ENCODE measurements around the gene REV3L. TPM values are rescaled to one million over a fixed set of nuclear protein-coding genes. Genes with fewer than 3 reads are reported as not detected.

REV3L gene
- total and polyA plus RNA-seq, 2 of the 8 experiments (the other 6 are each of a cell fraction or from before 2014, with no cell fraction given), result 2.1 to 6.6 TPM

- 93% methylated on average over 1 of the region's 1 CpG; no CpG with 5 or more reads in 1 of the 2 experiments for WGBS, 2 experiments (ENCODE audit: extremely low coverage in 1 of 2, insufficient coverage in 1 of 2, insufficient read length in 1 of 2, insufficient replicate concordance in 2 of 2, low coverage in 1 of 2, low lambda C conversion rate in 2 of 2, missing lambda C conversion rate in 1 of 2)
- CTCF ChIA-PET (ENCODE audit: partially characterized antibody), result interaction anchor here (1.0 kb wide), 1 partner anchor 150 kb away, joined by 3 read pairs; no protein-coding TSS in a partner anchor
- no peak for FAIRE-seq
- TF ChIP-seq CBX5 (IDR thresholded peaks at IDR 0.05; ENCODE audit: low read depth, low read length), result no peak
Measured at GRCh38 chr6:111432511-111432910, 50.5 kb downstream of the REV3L start.

More at GRCh38 chr6:111432511-111432910, 50.5 kb downstream of the REV3L start:
- no peak overlapping the region for H3K27ac ChIP-seq (ENCODE audit: low read depth, low read length)
- no peaks in the 10 kb centered on the region for H3K4me1 ChIP-seq (replicated peaks in 1 of 4; ENCODE audit: control insufficient read depth in 3 of 4, insufficient read depth in 4 of 4, low read length in 3 of 4)
- peaks cover 0 to 4% of the 10 kb centered on the region in 2 experiments; a peak in 1 of 4 replicates for H3K79me2 ChIP-seq (ENCODE audit: control insufficient read depth in 1 of 2, insufficient read depth in 2 of 2, low read length in 2 of 2)
- H3K18ac ChIP-seq (ENCODE audit: extremely low read depth, low read length), result no peak overlapping the region
- no peak overlapping the region for H2BK12ac ChIP-seq (ENCODE audit: low read depth, low read length)
- no peak overlapping the region for H4K5ac ChIP-seq (ENCODE audit: insufficient read length, low read depth, low read length)
- no peak overlapping the region for H4K8ac ChIP-seq (ENCODE audit: extremely low read depth, insufficient read depth, low read length)
- POLR2A ChIA-PET (ENCODE audit: partially characterized antibody), result no interaction called here
- no peak overlapping the region for H3K23ac ChIP-seq (ENCODE audit: insufficient read length)
- H4K91ac ChIP-seq (replicated peaks; ENCODE audit: insufficient read length, low read length), result no peak overlapping the region
- H3K36me3 ChIP-seq (ENCODE audit: control insufficient read depth in 2 of 4, insufficient read depth in 4 of 4, low read length in 3 of 4), result no peaks in the 10 kb centered on the region
- H3K27me3 ChIP-seq (replicated peaks in 1 of 4; ENCODE audit: control insufficient read depth in 3 of 4, extremely low read depth in 1 of 4, insufficient read depth in 3 of 4, low read length in 3 of 4), result no peaks in the 10 kb centered on the region
- no peak overlapping the region for H3K4me2 ChIP-seq (ENCODE audit: insufficient read depth in 1 of 2, low read depth in 2 of 2, low read length in 2 of 2)
- no peak overlapping the region for H3K56ac ChIP-seq (replicated peaks; ENCODE audit: insufficient read length, low read depth, low read length)
- H3K79me1 ChIP-seq (ENCODE audit: low read depth, low read length), result no peaks in the 10 kb centered on the region
- no peak overlapping the region for H2BK120ac ChIP-seq (replicated peaks; ENCODE audit: low read depth, low read length)
- H2AFZ ChIP-seq (ENCODE audit: low read length), result no peak overlapping the region
- DNase-seq (ENCODE audit: low read depth in 1 of 2, low spot score in 2 of 2), result no peak
- no peak overlapping the region for H2BK15ac ChIP-seq (ENCODE audit: low read length)
- no peak overlapping the region for H3K4ac ChIP-seq (replicated peaks; ENCODE audit: insufficient read length, low read depth, low read length)
- no peak overlapping the region for H3K9ac ChIP-seq (replicated peaks in 1 of 4; ENCODE audit: extremely low read depth in 1 of 4, low read depth in 3 of 4, low read length in 3 of 4)
- no peaks in the 10 kb centered on the region for H3K23me2 ChIP-seq (ENCODE audit: low read depth, low read length)
- H3K9me3 ChIP-seq (ENCODE audit: insufficient read depth in 2 of 2, low read depth in 1 of 2, low read length in 1 of 2), result no peaks in the 10 kb centered on the region
- no peak overlapping the region for H2BK20ac ChIP-seq (ENCODE audit: low read length)
- H3K14ac ChIP-seq (ENCODE audit: insufficient read length), result no peak overlapping the region
- no peak overlapping the region for H3K4me3 ChIP-seq (ENCODE audit: extremely low read depth in 1 of 4, insufficient read depth in 2 of 4, low read depth in 3 of 4, low read length in 4 of 4)
- no peaks in the 10 kb centered on the region for H4K20me1 ChIP-seq (replicated peaks in 1 of 2; ENCODE audit: control insufficient read depth in 1 of 2, insufficient read depth in 2 of 2, low read length in 2 of 2)
- no peak overlapping the region for H2AK5ac ChIP-seq (ENCODE audit: low read depth, low read length)
- no peak overlapping the region for H2BK5ac ChIP-seq (ENCODE audit: low read depth, low read length)

Measured in H1 (cell line).